ENCODE results near the gene GTPBP1. TPM values are rescaled to one million over a fixed set of nuclear protein-coding genes. Genes with fewer than 3 reads are reported as not detected.

GTPBP1 gene
- total and polyA plus RNA-seq, 2 of the 13 experiments (the other 11 are each of a cell fraction or from before 2014, with no cell fraction given) = 22.3 to 27.0 TPM

GRCh38 chr22:38700789-38701628 is 4.7 kb upstream of the GTPBP1 start, which contains the start of gene JOSD1 (continued):
- TF ChIP-seq ZFX (CRISPR knock-in tag; IDR thresholded peaks at IDR 0.05; ENCODE audit: low read depth) (peak; percentile 73), ATF4 (CRISPR knock-in tag; IDR thresholded peaks at IDR 0.05) (peak in 1 of 2 experiments; percentile 78; a peak in 1 of 4 replicates), ZNF407 (CRISPR knock-in tag; IDR thresholded peaks at IDR 0.05; ENCODE audit: not compliant biosample characterization) (peak; percentile 47), ELF3 (CRISPR knock-in tag; IDR thresholded peaks at IDR 0.05) (peak; percentile 65), HBP1 (CRISPR knock-in tag; IDR thresholded peaks at IDR 0.05; ENCODE audit: low read depth) (peak; percentile 76), IRF2 (CRISPR knock-in tag; IDR thresholded peaks at IDR 0.05) (0 out of 2 replicates have a peak, but pooled peaks have one; percentile 21), AGO2 (optimal IDR thresholded peaks at IDR 0.05; ENCODE audit: low read depth, low read length) (peak; percentile 65), IKZF4 (CRISPR knock-in tag; IDR thresholded peaks at IDR 0.05; ENCODE audit: borderline replicate concordance, low read depth, not compliant biosample characterization) (peak; percentile 73), ATF7 (IDR thresholded peaks at IDR 0.05) (peak; percentile 98), ATF7 (CRISPR knock-in tag; IDR thresholded peaks at IDR 0.05) (peak; percentile 99), ZNF414 (CRISPR knock-in tag; IDR thresholded peaks at IDR 0.05) (0 out of 2 replicates have a peak, but pooled peaks have one; percentile 23), FOXK1 (CRISPR knock-in tag; IDR thresholded peaks at IDR 0.05; ENCODE audit: borderline replicate concordance, low read depth) (no peak; the same call in 1 of the 2 replicates), FOSL1 (CRISPR knock-in tag; IDR thresholded peaks at IDR 0.05; ENCODE audit: borderline replicate concordance) (peak; percentile 15; the same call in 1 of the 2 replicates)
